GM12878 (cell line): ENCODE results near the gene LDLRAD4.

Experiments
- HDAC2 ChIP-seq: fragments of 200-600 bp; sonication (generic); IDR thresholded peaks from 2 replicates; pipeline ENCODE4 v1.6.1; 2017
- TF ChIP-seq, protein P1 (sequence below), 3 experiments: IDR thresholded peaks in 2 of 3; conservative IDR thresholded peaks in 1 of 3; 2 replicates each; pipeline ENCODE4 v1.5.1; 2011; ENCODE audit warnings: low read depth in 3 of 3, low read length in 3 of 3, mild to moderate bottlenecking in 3 of 3, control low read depth in 2 of 3, moderate library complexity in 2 of 3, inconsistent platforms in 1 of 3, mixed read lengths in 1 of 3; ENCODE audit not compliant: control insufficient read depth in 2 of 3, insufficient read depth in 1 of 3; ENCODE audit errors: extremely low read depth in 1 of 3

DNA sequence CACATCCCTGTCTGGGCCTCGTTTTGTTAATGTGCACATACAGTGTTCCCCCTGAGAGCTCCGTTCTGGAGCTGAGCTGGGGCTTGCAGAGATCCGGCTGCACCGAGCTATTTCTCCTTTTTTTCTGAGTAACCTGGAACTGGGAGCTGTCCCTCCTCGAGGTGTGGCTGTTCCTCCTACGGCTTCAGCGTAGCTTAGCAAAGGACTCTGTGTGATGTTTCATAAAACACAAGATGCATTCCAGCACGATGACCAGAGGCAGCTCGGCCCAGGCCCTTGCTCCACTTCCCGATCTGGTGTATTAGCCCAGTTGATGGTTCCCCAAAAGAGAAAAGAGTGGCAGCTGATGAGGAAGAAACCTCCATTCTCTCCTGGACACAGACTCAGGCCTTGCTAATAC is 404.8 kb downstream of the LDLRAD4 start:
- TF ChIP-seq HDAC2: no peak
- TF ChIP-seq, protein P1, sequence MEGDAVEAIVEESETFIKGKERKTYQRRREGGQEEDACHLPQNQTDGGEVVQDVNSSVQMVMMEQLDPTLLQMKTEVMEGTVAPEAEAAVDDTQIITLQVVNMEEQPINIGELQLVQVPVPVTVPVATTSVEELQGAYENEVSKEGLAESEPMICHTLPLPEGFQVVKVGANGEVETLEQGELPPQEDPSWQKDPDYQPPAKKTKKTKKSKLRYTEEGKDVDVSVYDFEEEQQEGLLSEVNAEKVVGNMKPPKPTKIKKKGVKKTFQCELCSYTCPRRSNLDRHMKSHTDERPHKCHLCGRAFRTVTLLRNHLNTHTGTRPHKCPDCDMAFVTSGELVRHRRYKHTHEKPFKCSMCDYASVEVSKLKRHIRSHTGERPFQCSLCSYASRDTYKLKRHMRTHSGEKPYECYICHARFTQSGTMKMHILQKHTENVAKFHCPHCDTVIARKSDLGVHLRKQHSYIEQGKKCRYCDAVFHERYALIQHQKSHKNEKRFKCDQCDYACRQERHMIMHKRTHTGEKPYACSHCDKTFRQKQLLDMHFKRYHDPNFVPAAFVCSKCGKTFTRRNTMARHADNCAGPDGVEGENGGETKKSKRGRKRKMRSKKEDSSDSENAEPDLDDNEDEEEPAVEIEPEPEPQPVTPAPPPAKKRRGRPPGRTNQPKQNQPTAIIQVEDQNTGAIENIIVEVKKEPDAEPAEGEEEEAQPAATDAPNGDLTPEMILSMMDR (IDR thresholded peaks at IDR 0.05 in 2 of 3, conservative IDR thresholded peaks at IDR 0.05 in 1 of 3; ENCODE audit: control insufficient read depth in 2 of 3, extremely low read depth in 1 of 3, insufficient read depth in 1 of 3, low read depth in 3 of 3, low read length in 3 of 3): no peak
